GM18505 (cell line): ENCODE results near the gene SORL1.

Experiments used
- ATAC-seq: cut with Tn5 transposase; IDR thresholded peaks from one replicate; pipeline ENCODE4 v1.9.1; 2021; ENCODE audit not compliant: unreplicated experiment
- POLR2A ChIP-seq: IDR thresholded peaks from 4 replicates; pipeline ENCODE4 v1.6.1; 2011; ENCODE audit warnings: borderline replicate concordance; ENCODE audit not compliant: insufficient read depth, insufficient read length; ENCODE audit errors: extremely low read depth

SORL1 gene

GRCh38 chr11:121559606-121560200 lies 107.6 kb downstream of the SORL1 start:
- no peak for ATAC-seq
- no peak for TF ChIP-seq POLR2A

- no peak for TF ChIP-seq POLR2A
- ATAC-seq, result no peak
Measured at GRCh38 chr11:121560236-121560635, 108.1 kb downstream of the SORL1 start.

GRCh38 chr11:121561240-121561639 lies 109.1 kb downstream of the SORL1 start:
- ATAC-seq, result no peak
- TF ChIP-seq POLR2A, result no peak

GRCh38 chr11:121561716-121562115 lies 109.6 kb downstream of the SORL1 start:
- ATAC-seq, result no peak
- TF ChIP-seq POLR2A, result no peak

- ATAC-seq, result no peak
- no peak for TF ChIP-seq POLR2A
Measured at GRCh38 chr11:121563003-121563402, 110.9 kb downstream of the SORL1 start.

GRCh38 chr11:121563900-121564822 lies 112.0 kb downstream of the SORL1 start:
- no peak for ATAC-seq
- TF ChIP-seq POLR2A, result no peak

GRCh38 chr11:121564948-121565684 lies 113.0 kb downstream of the SORL1 start:
- TF ChIP-seq POLR2A, result no peak
- no peak for ATAC-seq

GRCh38 chr11:121566279-121567168 lies 114.4 kb downstream of the SORL1 start:
- ATAC-seq, result no peak

GRCh38 chr11:121567995-121568394 lies 115.9 kb downstream of the SORL1 start:
- TF ChIP-seq POLR2A, result no peak
- no peak for ATAC-seq

More at GRCh38 chr11:121566279-121567168, 114.4 kb downstream of the SORL1 start:
- no peak for TF ChIP-seq POLR2A

GRCh38 chr11:121569332-121570299 lies 117.5 kb downstream of the SORL1 start:
- ATAC-seq, result peak; percentile 93

- no peak for ATAC-seq
- TF ChIP-seq POLR2A, result no peak
Measured at GRCh38 chr11:121570453-121570852, 118.3 kb downstream of the SORL1 start.

- TF ChIP-seq POLR2A, result no peak
Measured at GRCh38 chr11:121571506-121571905, 119.4 kb downstream of the SORL1 start.

More at GRCh38 chr11:121571506-121571905, 119.4 kb downstream of the SORL1 start:
- no peak for ATAC-seq
